HG02970 (cell line): Measurements from ENCODE around the gene SYNGR3.
"Not testable (repeated sequence)": the region's sequence is repeated elsewhere in the genome, so short reads cannot be mapped to it uniquely, and the experiment has no call there.

Experiments
- ATAC-seq: cut with Tn5 transposase; IDR thresholded peaks from one replicate; pipeline ENCODE4 v1.9.1; 2021; ENCODE audit warnings: mild to moderate bottlenecking, moderate library complexity, moderate number of reproducible peaks; ENCODE audit not compliant: unreplicated experiment, low FRiP score

Gene SYNGR3

GRCh38 chr16:1989209-1990100 lies at the start of gene SYNGR3:
TSS of gene SYNGR3 (plus strand) at chr16:1989970. CDS start at chr16:1990103, 133 bp downstream.
- ATAC-seq = no peak

DNA sequence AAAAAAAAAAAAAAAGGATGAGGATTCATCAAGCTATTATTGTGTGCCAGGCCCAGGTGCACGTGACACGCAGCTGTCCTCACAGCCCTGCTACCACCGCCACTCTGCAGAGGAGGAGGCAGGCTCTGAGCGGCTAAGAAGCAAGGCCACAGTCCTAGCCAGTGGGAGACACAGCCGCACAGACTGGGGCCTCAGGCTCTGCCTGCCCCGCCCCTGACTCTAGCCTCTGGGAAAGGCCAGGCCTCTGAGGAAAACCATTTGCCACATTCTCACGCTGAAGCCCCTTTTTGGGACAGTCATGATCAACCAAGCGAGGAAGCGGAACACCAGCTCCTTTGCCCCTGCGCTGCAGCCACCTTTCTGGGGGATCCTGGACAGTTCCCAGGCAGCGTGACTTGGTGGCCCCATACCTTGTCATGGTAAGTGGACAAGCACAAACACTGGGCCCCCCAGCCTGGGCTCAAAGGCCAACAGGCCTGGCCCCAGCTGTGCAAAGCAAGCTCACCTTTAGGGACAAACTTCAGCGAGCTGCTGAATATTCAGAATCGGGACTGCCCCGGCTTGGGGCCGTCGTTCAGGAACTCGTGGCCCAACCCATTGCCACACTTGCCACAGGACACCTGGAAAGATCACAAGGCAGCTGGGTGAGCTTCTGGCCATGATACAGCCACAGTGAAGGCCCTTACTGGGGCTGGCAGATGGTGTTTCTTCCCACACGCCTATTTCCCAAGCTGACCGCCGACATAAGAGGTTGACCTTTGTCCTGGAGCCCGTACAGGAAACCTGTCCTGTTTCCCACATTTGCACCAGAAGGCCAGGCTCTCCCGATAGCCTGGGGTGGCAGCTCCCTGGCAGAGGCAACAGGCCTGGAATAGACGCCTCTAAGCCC lies 49.3 kb upstream of the SYNGR3 start:
- no peak for ATAC-seq

- no peak for ATAC-seq
Measured at GRCh38 chr16:1941162-1942046, 48.4 kb upstream of the SYNGR3 start.

GRCh38 chr16:1942047-1942809 lies 47.5 kb upstream of the SYNGR3 start:
- ATAC-seq = no peak

- ATAC-seq = peak; percentile 88
Measured at GRCh38 chr16:1942810-1943726, 46.7 kb upstream of the SYNGR3 start, which contains the start of gene MSRB1. TSS of gene MSRB1 (minus strand) at chr16:1943199. CDS start at chr16:1943156, 43 bp downstream.

- ATAC-seq = no peak
Measured at GRCh38 chr16:1944612-1945199, 45.1 kb upstream of the SYNGR3 start.

GRCh38 chr16:1945559-1946391 lies 44.0 kb upstream of the SYNGR3 start:
- no peak for ATAC-seq

DNA sequence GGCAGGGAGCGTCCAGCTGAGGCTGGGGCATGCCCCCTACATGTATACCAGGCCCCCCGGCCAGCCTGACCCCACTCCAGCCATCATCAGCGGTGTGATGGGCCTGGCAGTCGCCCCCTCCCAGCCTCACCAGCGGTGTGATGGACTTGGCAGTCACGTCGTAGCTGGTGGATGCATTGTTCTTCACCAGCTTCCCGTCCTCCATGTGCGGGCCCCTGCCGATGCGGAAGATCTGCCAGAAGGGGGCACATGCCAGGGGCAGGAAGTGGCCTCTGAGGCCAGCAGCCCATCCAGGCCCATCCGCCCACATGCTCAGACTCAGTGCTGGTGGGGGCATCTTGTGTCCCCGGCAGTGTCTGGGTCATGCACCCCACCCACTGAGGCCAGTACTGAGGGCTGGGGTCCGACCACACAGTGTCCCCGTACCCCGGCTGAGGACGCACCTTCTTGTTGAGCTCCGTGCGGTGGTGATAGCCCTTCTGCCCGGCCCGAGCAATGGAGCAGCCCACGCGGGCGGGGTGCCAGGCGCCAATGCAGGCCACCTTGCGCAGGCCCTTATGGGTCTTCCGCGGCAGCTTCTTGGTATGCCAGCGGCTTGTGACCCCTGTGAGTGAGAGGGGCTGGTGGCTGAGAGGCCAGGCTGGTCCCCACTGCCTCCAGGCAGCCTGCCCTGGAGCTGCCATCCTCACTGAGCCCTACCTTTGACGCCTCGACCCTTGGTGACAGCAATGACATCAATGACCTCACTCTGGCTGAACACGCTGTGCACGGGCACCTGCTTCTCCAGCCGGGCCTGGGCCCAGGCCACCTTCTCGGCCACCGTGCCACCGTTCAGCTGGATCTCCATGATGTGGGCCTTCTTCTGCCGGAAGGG lies 43.0 kb upstream of the SYNGR3 start:
- no peak for ATAC-seq

- no peak for ATAC-seq
Measured at GRCh38 chr16:1947369-1947670, 42.5 kb upstream of the SYNGR3 start.

GRCh38 chr16:1949507-1949906 lies 40.3 kb upstream of the SYNGR3 start:
- ATAC-seq = no peak

- no peak for ATAC-seq
Measured at GRCh38 chr16:1950047-1950446, 39.7 kb upstream of the SYNGR3 start.

GRCh38 chr16:1950559-1950958 lies 39.2 kb upstream of the SYNGR3 start:
- no peak for ATAC-seq

DNA sequence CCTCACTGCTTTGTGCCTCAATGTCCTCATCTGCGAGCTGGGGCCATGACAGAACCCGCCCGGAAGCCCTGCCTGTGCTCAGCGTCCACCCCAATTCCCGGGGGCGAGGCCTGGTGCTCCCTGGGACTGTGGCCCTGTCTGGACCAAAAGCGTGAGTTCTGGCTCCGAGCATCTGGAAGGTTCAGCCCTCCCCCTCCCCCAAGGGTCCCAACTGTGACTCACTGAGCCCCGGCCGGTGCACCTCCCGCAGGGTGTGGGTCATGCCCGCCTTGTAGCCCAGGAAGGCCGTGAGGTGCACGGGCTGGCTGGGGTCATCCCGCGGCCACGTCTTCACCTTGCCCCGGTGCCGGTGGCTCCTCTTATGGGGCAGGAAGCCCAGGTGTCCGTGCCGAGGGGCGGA lies 36.0 kb upstream of the SYNGR3 start:
- ATAC-seq = no peak

DNA sequence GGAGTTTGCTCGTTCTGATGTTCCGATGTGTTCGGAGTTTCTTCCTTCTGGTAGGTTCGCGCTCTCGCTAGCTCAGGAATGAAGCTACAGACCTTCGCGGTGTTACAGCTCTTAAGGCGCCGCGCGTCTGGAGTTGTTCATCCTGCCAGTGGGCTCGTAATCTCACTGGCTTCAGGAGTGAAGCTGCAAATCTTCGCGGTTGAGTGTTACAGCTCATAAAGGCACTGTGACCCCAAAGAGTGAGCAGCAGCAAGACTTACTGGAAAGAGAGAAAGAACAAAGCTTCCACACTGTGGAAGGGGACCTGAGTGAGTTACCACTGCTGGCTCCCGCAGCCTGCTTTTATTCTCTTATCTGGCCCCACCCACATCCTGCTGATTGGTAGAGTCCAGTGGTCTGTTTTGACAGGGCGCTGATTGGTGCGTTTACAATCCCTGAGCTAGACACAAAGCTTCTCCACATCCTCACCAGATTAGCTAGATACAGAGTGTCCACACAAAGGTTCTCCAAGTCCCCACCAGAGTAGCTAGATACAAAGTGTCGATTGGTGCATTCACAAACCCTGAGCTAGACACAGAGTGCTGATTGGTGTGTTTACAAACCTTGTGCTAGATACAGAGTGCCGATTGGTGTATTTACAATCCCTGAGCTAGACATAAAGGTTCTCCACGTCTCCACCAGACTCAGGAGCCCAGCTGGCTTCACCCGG lies 32.2 kb upstream of the SYNGR3 start:
- ATAC-seq = not testable (repeated sequence)

GRCh38 chr16:1958143-1958491 lies 31.7 kb upstream of the SYNGR3 start:
- ATAC-seq = not testable (repeated sequence)

DNA sequence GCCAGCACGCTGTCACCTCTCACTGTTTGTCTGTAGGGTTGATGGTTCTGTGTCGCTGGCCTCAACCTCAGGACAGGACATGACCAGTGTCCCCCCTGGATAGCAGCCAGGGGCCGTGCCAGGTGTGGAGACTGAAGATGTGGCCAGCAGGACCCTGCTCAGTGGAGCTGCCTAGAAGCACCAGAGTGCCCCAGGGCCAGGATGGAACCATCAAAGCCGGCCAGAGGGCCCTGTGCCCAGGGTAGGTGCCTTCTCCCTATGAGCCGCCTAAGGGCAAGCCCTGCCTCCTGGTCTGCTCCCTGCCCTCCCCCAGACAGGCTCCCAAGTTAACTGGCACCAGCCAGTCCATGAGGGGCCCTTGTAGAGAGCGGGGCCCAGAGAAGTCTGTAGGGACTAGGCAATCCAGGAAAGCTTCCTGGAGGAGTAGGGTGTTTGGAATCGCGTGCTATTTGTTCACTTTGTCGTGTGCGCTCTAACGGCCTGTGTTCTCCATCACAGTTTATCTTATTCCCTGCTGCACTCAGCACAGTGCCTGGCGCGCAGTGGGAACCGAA lies 31.0 kb upstream of the SYNGR3 start:
- ATAC-seq = no peak
